ENCODE results near the gene OCIAD2.
"Not testable (repeated sequence)": the region's sequence is repeated elsewhere in the genome, so short reads cannot be mapped to it uniquely, and the experiment has no call there.

DNA sequence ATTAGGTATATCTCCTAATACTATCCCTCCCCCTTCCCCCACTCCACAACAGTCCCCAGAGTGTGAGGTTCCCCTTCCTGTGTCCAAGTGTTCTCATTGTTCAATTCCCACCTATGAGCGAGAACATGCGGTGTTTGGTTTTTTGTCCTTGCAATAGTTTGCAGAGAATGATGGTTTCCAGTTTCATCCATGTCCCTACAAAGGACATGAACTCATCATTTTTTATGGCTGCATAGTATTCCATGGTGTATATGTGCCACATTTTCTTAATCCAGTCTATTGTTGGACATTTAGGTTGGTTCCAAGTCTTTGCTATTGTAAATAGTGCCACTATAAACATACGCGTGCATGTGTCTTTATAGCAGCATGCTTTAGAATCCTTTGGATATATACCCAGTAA lies 41.9 kb downstream of the OCIAD2 start:
- TF ChIP-seq TEAD4 (CRISPR knock-in tag; IDR thresholded peaks at IDR 0.05); ESRRA (CRISPR knock-in tag; IDR thresholded peaks at IDR 0.05; ENCODE audit: borderline replicate concordance); CREB1 (CRISPR knock-in tag; IDR thresholded peaks at IDR 0.05); JUN (CRISPR knock-in tag; IDR thresholded peaks at IDR 0.05): not testable (repeated sequence)
- TF ChIP-seq, protein P1, sequence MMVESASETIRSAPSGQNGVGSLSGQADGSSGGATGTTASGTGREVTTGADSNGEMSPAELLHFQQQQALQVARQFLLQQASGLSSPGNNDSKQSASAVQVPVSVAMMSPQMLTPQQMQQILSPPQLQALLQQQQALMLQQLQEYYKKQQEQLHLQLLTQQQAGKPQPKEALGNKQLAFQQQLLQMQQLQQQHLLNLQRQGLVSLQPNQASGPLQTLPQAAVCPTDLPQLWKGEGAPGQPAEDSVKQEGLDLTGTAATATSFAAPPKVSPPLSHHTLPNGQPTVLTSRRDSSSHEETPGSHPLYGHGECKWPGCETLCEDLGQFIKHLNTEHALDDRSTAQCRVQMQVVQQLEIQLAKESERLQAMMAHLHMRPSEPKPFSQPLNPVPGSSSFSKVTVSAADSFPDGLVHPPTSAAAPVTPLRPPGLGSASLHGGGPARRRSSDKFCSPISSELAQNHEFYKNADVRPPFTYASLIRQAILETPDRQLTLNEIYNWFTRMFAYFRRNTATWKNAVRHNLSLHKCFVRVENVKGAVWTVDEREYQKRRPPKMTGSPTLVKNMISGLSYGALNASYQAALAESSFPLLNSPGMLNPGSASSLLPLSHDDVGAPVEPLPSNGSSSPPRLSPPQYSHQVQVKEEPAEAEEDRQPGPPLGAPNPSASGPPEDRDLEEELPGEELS (CRISPR knock-in tag; IDR thresholded peaks at IDR 0.05): not testable (repeated sequence)
- TF ChIP-seq, protein P2, sequence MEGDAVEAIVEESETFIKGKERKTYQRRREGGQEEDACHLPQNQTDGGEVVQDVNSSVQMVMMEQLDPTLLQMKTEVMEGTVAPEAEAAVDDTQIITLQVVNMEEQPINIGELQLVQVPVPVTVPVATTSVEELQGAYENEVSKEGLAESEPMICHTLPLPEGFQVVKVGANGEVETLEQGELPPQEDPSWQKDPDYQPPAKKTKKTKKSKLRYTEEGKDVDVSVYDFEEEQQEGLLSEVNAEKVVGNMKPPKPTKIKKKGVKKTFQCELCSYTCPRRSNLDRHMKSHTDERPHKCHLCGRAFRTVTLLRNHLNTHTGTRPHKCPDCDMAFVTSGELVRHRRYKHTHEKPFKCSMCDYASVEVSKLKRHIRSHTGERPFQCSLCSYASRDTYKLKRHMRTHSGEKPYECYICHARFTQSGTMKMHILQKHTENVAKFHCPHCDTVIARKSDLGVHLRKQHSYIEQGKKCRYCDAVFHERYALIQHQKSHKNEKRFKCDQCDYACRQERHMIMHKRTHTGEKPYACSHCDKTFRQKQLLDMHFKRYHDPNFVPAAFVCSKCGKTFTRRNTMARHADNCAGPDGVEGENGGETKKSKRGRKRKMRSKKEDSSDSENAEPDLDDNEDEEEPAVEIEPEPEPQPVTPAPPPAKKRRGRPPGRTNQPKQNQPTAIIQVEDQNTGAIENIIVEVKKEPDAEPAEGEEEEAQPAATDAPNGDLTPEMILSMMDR (IDR thresholded peaks at IDR 0.05): not testable (repeated sequence)
- TF ChIP-seq, protein P3, sequence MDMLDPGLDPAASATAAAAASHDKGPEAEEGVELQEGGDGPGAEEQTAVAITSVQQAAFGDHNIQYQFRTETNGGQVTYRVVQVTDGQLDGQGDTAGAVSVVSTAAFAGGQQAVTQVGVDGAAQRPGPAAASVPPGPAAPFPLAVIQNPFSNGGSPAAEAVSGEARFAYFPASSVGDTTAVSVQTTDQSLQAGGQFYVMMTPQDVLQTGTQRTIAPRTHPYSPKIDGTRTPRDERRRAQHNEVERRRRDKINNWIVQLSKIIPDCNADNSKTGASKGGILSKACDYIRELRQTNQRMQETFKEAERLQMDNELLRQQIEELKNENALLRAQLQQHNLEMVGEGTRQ (CRISPR knock-in tag; IDR thresholded peaks at IDR 0.05): not testable (repeated sequence)
